H1 (cell line): ENCODE data around the gene GRIK4. TPM values are rescaled to one million over a fixed set of nuclear protein-coding genes. Genes with fewer than 3 reads are reported as not detected.

Source experiments
- CTCF ChIA-PET: fragments of 300-600 bp; sonication (Branson Sonifier 250); formaldehyde crosslinking; loops from one replicate; lab custom pipeline; 2021; ENCODE audit not compliant: partially characterized antibody; lab: Charles Lee
- POLR2A ChIA-PET: fragments of 300-600 bp; sonication (Branson Sonifier 250); formaldehyde crosslinking; loops from one replicate; lab custom pipeline; 2021; ENCODE audit warnings: inconsistent platforms; ENCODE audit not compliant: partially characterized antibody; lab: Charles Lee
- DNase-seq, 2 experiments: peaks; one replicate each; pipeline versions ENCODE4 v3.0.0 to v3.0.0-alpha.2; 2010 to 2022; ENCODE audit warnings: low spot score in 2 of 2, low read depth in 1 of 2, mixed read lengths in 1 of 2
- FAIRE-seq: peaks from 2 replicates; lab custom pipeline; 2011; peaks lifted over from hg19 to GRCh38; lab: Jason Lieb, UNC
- H2AFZ ChIP-seq: 2 replicates; pipeline ENCODE4 v1.8.1; 2012; ENCODE audit warnings: low read length, inconsistent platforms
- H2AK5ac ChIP-seq: 2 replicates; pipeline ENCODE4 v1.6.1; 2013; ENCODE audit warnings: low read depth, low read length
- H2BK120ac ChIP-seq: replicated peaks from 2 replicates; pipeline ENCODE3; 2013; ENCODE audit warnings: low read depth, low read length, inconsistent platforms
- H2BK12ac ChIP-seq: 2 replicates; pipeline ENCODE4 v1.6.1; 2013; ENCODE audit warnings: low read depth, low read length
- H2BK15ac ChIP-seq: 2 replicates; pipeline ENCODE4 v1.6.1; 2013; ENCODE audit warnings: low read length
- H2BK20ac ChIP-seq: 2 replicates; pipeline ENCODE4 v1.6.1; 2013; ENCODE audit warnings: low read length
- H2BK5ac ChIP-seq: 2 replicates; pipeline ENCODE4 v1.6.1; 2013; ENCODE audit warnings: low read depth, low read length
- H3K14ac ChIP-seq: 2 replicates; pipeline ENCODE4 v1.6.1; 2013; ENCODE audit warnings: inconsistent platforms; ENCODE audit not compliant: insufficient read length
- H3K18ac ChIP-seq: 2 replicates; pipeline ENCODE4 v1.6.1; 2013; ENCODE audit warnings: low read length; ENCODE audit errors: extremely low read depth
- H3K23ac ChIP-seq: 2 replicates; pipeline ENCODE4 v1.6.1; 2013; ENCODE audit warnings: inconsistent platforms; ENCODE audit not compliant: insufficient read length
- H3K23me2 ChIP-seq: 2 replicates; pipeline ENCODE4 v1.6.1; 2013; ENCODE audit warnings: low read depth, low read length
- H3K27ac ChIP-seq: 2 replicates; pipeline ENCODE4 v1.6.1; 2011; ENCODE audit warnings: low read depth, low read length, inconsistent platforms
- H3K27me3 ChIP-seq, 4 experiments: replicated peaks in 1 of 4; 1 replicate in 1 of 4; 2 replicates in 3 of 4; pipeline versions ENCODE4 v1.6.1 to v1.8.1; 2011 to 2013; ENCODE audit warnings: low read length in 3 of 4, mild to moderate bottlenecking in 3 of 4, inconsistent platforms in 2 of 4, mixed read lengths in 2 of 4, moderate library complexity in 1 of 4; ENCODE audit not compliant: control insufficient read depth in 3 of 4, insufficient read depth in 3 of 4; ENCODE audit errors: extremely low read depth in 1 of 4
- H3K36me3 ChIP-seq, 4 experiments: 2 replicates each; pipeline versions ENCODE4 v1.6.1 to v1.8.1; 2011 to 2013; ENCODE audit warnings: mild to moderate bottlenecking in 4 of 4, low read length in 3 of 4, moderate library complexity in 2 of 4, control low read depth in 1 of 4, inconsistent platforms in 1 of 4; ENCODE audit not compliant: insufficient read depth in 4 of 4, control insufficient read depth in 2 of 4
- H3K4ac ChIP-seq: replicated peaks from 2 replicates; pipeline ENCODE3; 2013; ENCODE audit warnings: low read length, low read depth, mixed read lengths, inconsistent platforms; ENCODE audit not compliant: insufficient read length
- H3K4me1 ChIP-seq, 4 experiments: replicated peaks in 1 of 4; 1 replicate in 1 of 4; 2 replicates in 3 of 4; pipeline versions ENCODE4 v1.6.1 to v1.8.1; 2011 to 2013; ENCODE audit warnings: low read length in 3 of 4, inconsistent platforms in 2 of 4, mixed read lengths in 1 of 4; ENCODE audit not compliant: insufficient read depth in 4 of 4, control insufficient read depth in 3 of 4
- H3K4me2 ChIP-seq, 2 experiments: 2 replicates each; pipeline versions ENCODE4 v1.6.1 to v1.8.1; 2011 to 2013; ENCODE audit warnings: low read depth in 2 of 2, low read length in 2 of 2, control low read depth in 1 of 2, inconsistent platforms in 1 of 2, mild to moderate bottlenecking in 1 of 2; ENCODE audit not compliant: insufficient read depth in 1 of 2
- H3K4me3 ChIP-seq, 4 experiments: fragments of 200-600, 300-600 bp in 1 of 4; sonication (generic), shearing (Covaris generic), sonication (Bioruptor Twin) in 1 of 4; 2 replicates each; pipeline versions ENCODE4 v1.5.1 to v1.8.1; 2011 to 2016; ENCODE audit warnings: low read length in 4 of 4, low read depth in 3 of 4, control low read depth in 2 of 4, inconsistent platforms in 2 of 4, mild to moderate bottlenecking in 2 of 4, mixed read lengths in 1 of 4, moderate library complexity in 1 of 4; ENCODE audit not compliant: insufficient read depth in 2 of 4; ENCODE audit errors: extremely low read depth in 1 of 4
- H3K56ac ChIP-seq: replicated peaks from 2 replicates; pipeline ENCODE3; 2013; ENCODE audit warnings: low read depth, mild to moderate bottlenecking, mixed read lengths, low read length, inconsistent platforms; ENCODE audit not compliant: insufficient read length
- H3K79me1 ChIP-seq: 2 replicates; pipeline ENCODE4 v1.6.1; 2013; ENCODE audit warnings: low read depth, low read length, control low read depth
- H3K79me2 ChIP-seq, 2 experiments: 2 replicates each; pipeline versions ENCODE4 v1.6.1 to v1.8.1; 2012 to 2013; ENCODE audit warnings: low read length in 2 of 2, mild to moderate bottlenecking in 2 of 2, inconsistent platforms in 1 of 2; ENCODE audit not compliant: insufficient read depth in 2 of 2, control insufficient read depth in 1 of 2
- H3K9ac ChIP-seq, 4 experiments: replicated peaks in 1 of 4; 1 replicate in 1 of 4; 2 replicates in 3 of 4; pipeline versions ENCODE4 v1.6.1 to v1.8.1; 2011 to 2013; ENCODE audit warnings: low read depth in 3 of 4, low read length in 3 of 4, control low read depth in 2 of 4, mild to moderate bottlenecking in 2 of 4, moderate library complexity in 2 of 4, inconsistent platforms in 1 of 4; ENCODE audit errors: extremely low read depth in 1 of 4
- H3K9me3 ChIP-seq, 2 experiments: 2 replicates each; pipeline versions ENCODE4 v1.6.1 to v1.8.1; 2012 to 2013; ENCODE audit warnings: mild to moderate bottlenecking in 2 of 2, moderate library complexity in 2 of 2, control low read depth in 1 of 2, inconsistent platforms in 1 of 2, low read depth in 1 of 2, low read length in 1 of 2, mixed read lengths in 1 of 2; ENCODE audit not compliant: insufficient read depth in 2 of 2
- H4K20me1 ChIP-seq, 2 experiments: replicated peaks in 1 of 2; 2 replicates each; pipeline versions ENCODE3 to v1.8.1; 2011 to 2013; ENCODE audit warnings: inconsistent platforms in 2 of 2, low read length in 2 of 2, mild to moderate bottlenecking in 1 of 2; ENCODE audit not compliant: insufficient read depth in 2 of 2, control insufficient read depth in 1 of 2
- H4K5ac ChIP-seq: 2 replicates; pipeline ENCODE4 v1.6.1; 2013; ENCODE audit warnings: low read length, low read depth, mixed read lengths, inconsistent platforms; ENCODE audit not compliant: insufficient read length
- H4K8ac ChIP-seq: 2 replicates; pipeline ENCODE4 v1.8.0; 2013; ENCODE audit warnings: mild to moderate bottlenecking, moderate library complexity, low read length, inconsistent platforms; ENCODE audit not compliant: insufficient read depth; ENCODE audit errors: extremely low read depth
- H4K91ac ChIP-seq: replicated peaks from 2 replicates; pipeline ENCODE3; 2013; ENCODE audit warnings: low read length, mixed read lengths, inconsistent platforms; ENCODE audit not compliant: insufficient read length
- CTCF ChIP-seq, 3 experiments: IDR thresholded peaks; 1 replicate in 2 of 3; 2 replicates in 1 of 3; pipeline versions ENCODE4 v1.5.1 to v1.6.1; 2011; ENCODE audit warnings: low read length in 3 of 3, mild to moderate bottlenecking in 3 of 3, inconsistent platforms in 2 of 3, low read depth in 1 of 3, moderate library complexity in 1 of 3; ENCODE audit not compliant: insufficient read depth in 1 of 3; ENCODE audit errors: control extremely low read depth in 1 of 3
- MAX ChIP-seq: IDR thresholded peaks from 2 replicates; pipeline ENCODE4 v1.6.1; 2012; ENCODE audit warnings: inconsistent platforms
- RAD21 ChIP-seq, 2 experiments: IDR thresholded peaks in 1 of 2; conservative IDR thresholded peaks in 1 of 2; 2 replicates each; pipeline ENCODE4 v1.6.1; 2011; ENCODE audit warnings: low read depth in 2 of 2, low read length in 2 of 2, improper control_type of control experiment in 1 of 2, inconsistent platforms in 1 of 2, mild to moderate bottlenecking in 1 of 2, moderate library complexity in 1 of 2
- ZNF274 ChIP-seq: IDR thresholded peaks from 2 replicates; pipeline ENCODE4 v1.7.0; 2012; ENCODE audit warnings: low read length, borderline replicate concordance; ENCODE audit errors: extremely low read depth
- WGBS, 2 experiments: shearing (Covaris generic) in 1 of 2; methylation state at CpG; one replicate each; pipeline versions ENCODE4 v1.1.6 to v1.1.7; 2013 to 2015; ENCODE audit warnings: low lambda C conversion rate in 2 of 2, mixed read lengths in 2 of 2, inconsistent platforms in 1 of 2, low coverage in 1 of 2, missing lambda C conversion rate in 1 of 2; ENCODE audit not compliant: insufficient replicate concordance in 2 of 2, insufficient coverage in 1 of 2, insufficient read length in 1 of 2; ENCODE audit errors: extremely low coverage in 1 of 2, missing lambda C conversion rate in 1 of 2; 5-methylcytosine and 5-hydroxymethylcytosine counted together
- polyA plus RNA-seq, 7 experiments: library from polyadenylated mRNA; depleted of rRNA in 3 of 7; stranded (reverse) in 5 of 7; unstranded in 2 of 7; fragments of >200 nt in 5 of 7; fragments of 200-250 nt in 2 of 7; gene quantifications; 1 replicate in 5 of 7; 2 replicates in 1 of 7; 4 replicates in 1 of 7; pipeline versions ENCODE4 v1.2.1 to v1.2.3, GENCODE V29; 2011 to 2013; ENCODE audit warnings: missing spikeins in 2 of 7, mixed read lengths in 2 of 7
- total RNA-seq: library from RNA; stranded (reverse); fragmentation: NEBNext Ultra II Directional; extraction: Animal tissue kit (Norgen Biotek cat#: 25700); gene quantifications from 2 replicates; pipeline ENCODE4 v1.2.1, GENCODE V29; 2021
- TF ChIP-seq, protein P1 (sequence below): IDR thresholded peaks from 2 replicates; pipeline ENCODE4 v1.6.1; 2011; ENCODE audit warnings: low read length, improper control_type of control experiment
- TF ChIP-seq, protein P2 (sequence below): IDR thresholded peaks from 2 replicates; pipeline ENCODE4 v1.6.1; 2012; ENCODE audit warnings: inconsistent platforms

Gene GRIK4
- total and polyA plus RNA-seq, 2 of the 8 experiments (the other 6 are each of a cell fraction or from before 2014, with no cell fraction given), result 1.2 to 2.9 TPM

- Histone ChIP-seq H3K23ac (no peak overlapping the region), H3K4ac (no peak overlapping the region)
Measured at GRCh38 chr11:120929664-120930154, 418.2 kb downstream of the GRIK4 start.

More at GRCh38 chr11:120929664-120930154, 418.2 kb downstream of the GRIK4 start:
- Histone ChIP-seq H2AFZ (no peak overlapping the region), H3K27ac (no peak overlapping the region), H4K8ac (no peak overlapping the region), H3K27me3 (peaks cover 0 to 3% (median 0%) of the 10 kb centered on the region in 4 experiments; a peak in 1 of 7 replicates), H3K36me3 (no peaks in the 10 kb centered on the region), H3K18ac (no peak overlapping the region), H3K4me1 (peaks cover 0 to 8% (median 0%) of the 10 kb centered on the region in 4 experiments; a peak in 3 of 7 replicates), H3K79me1 (no peaks in the 10 kb centered on the region), H3K9ac (no peak overlapping the region), H3K14ac (no peak overlapping the region), H2BK12ac (no peak overlapping the region), H3K4me2 (no peak overlapping the region), H4K5ac (no peak overlapping the region), H2BK5ac (no peak overlapping the region), H3K4me3 (no peak overlapping the region), H4K20me1 (no peaks in the 10 kb centered on the region), H3K56ac (no peak overlapping the region), H3K9me3 (no peaks in the 10 kb centered on the region), H3K79me2 (no peaks in the 10 kb centered on the region), H2AK5ac (no peak overlapping the region), H4K91ac (no peak overlapping the region), H3K23me2 (no peaks in the 10 kb centered on the region), H2BK20ac (no peak overlapping the region), H2BK120ac (no peak overlapping the region), H2BK15ac (no peak overlapping the region)
- peak; percentile 95 for FAIRE-seq
- WGBS, 2 experiments, result 31% methylated on average over 13 of the region's 13 CpGs; no CpG with 5 or more reads in 1 of the 2 experiments
- CTCF ChIA-PET, result interaction anchor here (0.6 to 12.8 kb wide), 65 partner anchors 8 to 663 kb away, joined by 3 to 218 read pairs (median 4); partner anchors contain the start of gene GRIK4
- POLR2A ChIA-PET, result interaction anchor here (0.6 to 0.9 kb wide), 2 partner anchors 24 to 354 kb away, joined by 3 read pairs; no protein-coding TSS in a partner anchor
- DNase-seq, result peak; percentile 73 to 88
- TF ChIP-seq RAD21 (IDR thresholded peaks at IDR 0.05 in 1 of 2, conservative IDR thresholded peaks at IDR 0.05 in 1 of 2; ENCODE audit: low read depth in 2 of 2, low read length in 2 of 2) (peak; percentile 86 to 90), MAX (peak; percentile 74), ZNF274 (no peak), CTCF (IDR thresholded peaks at IDR 0.05; ENCODE audit: control extremely low read depth in 1 of 3, insufficient read depth in 1 of 3, low read depth in 1 of 3, low read length in 3 of 3) (peak; percentile 92 to 93 (median 93))
- TF ChIP-seq, protein P1, sequence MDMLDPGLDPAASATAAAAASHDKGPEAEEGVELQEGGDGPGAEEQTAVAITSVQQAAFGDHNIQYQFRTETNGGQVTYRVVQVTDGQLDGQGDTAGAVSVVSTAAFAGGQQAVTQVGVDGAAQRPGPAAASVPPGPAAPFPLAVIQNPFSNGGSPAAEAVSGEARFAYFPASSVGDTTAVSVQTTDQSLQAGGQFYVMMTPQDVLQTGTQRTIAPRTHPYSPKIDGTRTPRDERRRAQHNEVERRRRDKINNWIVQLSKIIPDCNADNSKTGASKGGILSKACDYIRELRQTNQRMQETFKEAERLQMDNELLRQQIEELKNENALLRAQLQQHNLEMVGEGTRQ, result peak; percentile 22; the same call in 1 of the 2 replicates
- TF ChIP-seq, protein P2, sequence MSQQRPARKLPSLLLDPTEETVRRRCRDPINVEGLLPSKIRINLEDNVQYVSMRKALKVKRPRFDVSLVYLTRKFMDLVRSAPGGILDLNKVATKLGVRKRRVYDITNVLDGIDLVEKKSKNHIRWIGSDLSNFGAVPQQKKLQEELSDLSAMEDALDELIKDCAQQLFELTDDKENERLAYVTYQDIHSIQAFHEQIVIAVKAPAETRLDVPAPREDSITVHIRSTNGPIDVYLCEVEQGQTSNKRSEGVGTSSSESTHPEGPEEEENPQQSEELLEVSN, result peak; percentile 76
